Keratinocyte (primary cell): Measurements from ENCODE around the gene THEM4. TPM values are rescaled to one million over a fixed set of nuclear protein-coding genes. Genes with fewer than 3 reads are reported as not detected.

Experiments used
- DNase-seq: peaks from one replicate; pipeline ENCODE4 v3.0.0-alpha.2; 2011; ENCODE audit warnings: low read depth, missing footprints, low spot score
- FAIRE-seq: peaks from 2 replicates; lab custom pipeline; 2011; peaks lifted over from hg19 to GRCh38; lab: Jason Lieb, UNC
- H2AFZ ChIP-seq: 2 replicates; pipeline ENCODE4 v1.6.0; 2012; ENCODE audit warnings: low read length, control low read depth, inconsistent platforms; ENCODE audit not compliant: control insufficient read depth
- H3K27ac ChIP-seq: 2 replicates; pipeline ENCODE4 v1.5.1; 2011; ENCODE audit warnings: low read length; ENCODE audit not compliant: control insufficient read depth, insufficient read depth
- H3K27me3 ChIP-seq: 3 replicates; pipeline ENCODE4 v1.6.0; 2011; ENCODE audit warnings: low read length; ENCODE audit not compliant: control insufficient read depth, insufficient read depth; ENCODE audit errors: extremely low read depth
- H3K36me3 ChIP-seq, 2 experiments: 2 replicates in 1 of 2; 3 replicates in 1 of 2; pipeline ENCODE4 v1.5.1; 2011; ENCODE audit warnings: low read length in 2 of 2, mild to moderate bottlenecking in 1 of 2; ENCODE audit not compliant: control insufficient read depth in 2 of 2, insufficient read depth in 2 of 2; ENCODE audit errors: extremely low read depth in 1 of 2
- H3K4me1 ChIP-seq: 3 replicates; pipeline ENCODE4 v1.5.1; 2011; ENCODE audit warnings: low read length; ENCODE audit not compliant: control insufficient read depth, insufficient read depth; ENCODE audit errors: extremely low read depth
- H3K4me2 ChIP-seq: 3 replicates; pipeline ENCODE4 v1.6.0; 2011; ENCODE audit warnings: low read depth, low read length; ENCODE audit not compliant: control insufficient read depth, insufficient read depth; ENCODE audit errors: extremely low read depth
- H3K4me3 ChIP-seq, 3 experiments: fragments of 200-600 bp in 1 of 3; sonication (generic) in 1 of 3; 2 replicates in 2 of 3; 3 replicates in 1 of 3; pipeline ENCODE4 v1.5.1; 2011 to 2016; ENCODE audit warnings: low read length in 3 of 3, mild to moderate bottlenecking in 3 of 3, control low read depth in 2 of 3, inconsistent platforms in 1 of 3, low read depth in 1 of 3, mixed read lengths in 1 of 3, mixed run types in 1 of 3, moderate library complexity in 1 of 3; ENCODE audit not compliant: control insufficient read depth in 2 of 3, insufficient read depth in 2 of 3; ENCODE audit errors: extremely low read depth in 1 of 3
- H3K79me2 ChIP-seq: 2 replicates; pipeline ENCODE4 v1.6.0; 2012; ENCODE audit warnings: low read length; ENCODE audit not compliant: control insufficient read depth, insufficient read depth
- H3K9ac ChIP-seq: 3 replicates; pipeline ENCODE4 v1.6.0; 2011; ENCODE audit warnings: low read length; ENCODE audit not compliant: control insufficient read depth, insufficient read depth; ENCODE audit errors: extremely low read depth
- H3K9me1 ChIP-seq: 3 replicates; pipeline ENCODE4 v1.6.0; 2011; ENCODE audit warnings: low read length; ENCODE audit not compliant: control insufficient read depth, insufficient read depth; ENCODE audit errors: extremely low read depth
- H3K9me3 ChIP-seq: 2 replicates; pipeline ENCODE4 v1.5.1; 2012; ENCODE audit warnings: low read depth, low read length; ENCODE audit not compliant: control insufficient read depth
- H4K20me1 ChIP-seq: 3 replicates; pipeline ENCODE4 v1.6.0; 2011; ENCODE audit warnings: low read length; ENCODE audit not compliant: control insufficient read depth, insufficient read depth; ENCODE audit errors: extremely low read depth
- CTCF ChIP-seq, 3 experiments: IDR thresholded peaks in 1 of 3; conservative IDR thresholded peaks in 1 of 3; optimal IDR thresholded peaks in 1 of 3; 2 replicates in 2 of 3; 3 replicates in 1 of 3; pipeline versions ENCODE3 to v1.5.1; 2011; ENCODE audit warnings: low read length in 3 of 3, mild to moderate bottlenecking in 3 of 3, moderate library complexity in 2 of 3, control low read depth in 1 of 3, inconsistent platforms in 1 of 3; ENCODE audit not compliant: insufficient read depth in 2 of 3; ENCODE audit errors: extremely low read depth in 1 of 3
- EZH2 ChIP-seq: IDR thresholded peaks from one replicate; pipeline ENCODE4 v1.6.1; 2012; ENCODE audit warnings: inconsistent platforms, mild to moderate bottlenecking, low read length, moderate library complexity
- dilution Hi-C: fragments of 300-500 bp; cut with MboI; formaldehyde crosslinking; loops from one replicate; pipeline ENCODE4 v1.7.0; 2020; ENCODE audit warnings: low sequenced_read_pairs; ENCODE audit not compliant: extremely low pct_ligation_motif_present
- polyA plus RNA-seq, 5 experiments: library from polyadenylated mRNA; depleted of rRNA in 3 of 5; stranded (reverse) in 3 of 5; stranded (forward) in 1 of 5; unstranded in 1 of 5; fragments of >200 nt; gene quantifications; 1 replicate in 1 of 5; 2 replicates in 3 of 5; 3 replicates in 1 of 5; pipeline versions ENCODE4 v1.2.1 to v1.2.3, GENCODE V29; 2011 to 2012; ENCODE audit warnings: missing spikeins in 2 of 5, low read depth in 1 of 5, low replicate concordance in 1 of 5

The THEM4 gene
- polyA plus RNA-seq, 1 donor (not counting 4 experiments of a cell fraction or from before 2014, with no cell fraction given) = 23.3 TPM

GRCh38 chr1:151920149-151920548 is 10.8 kb upstream of the THEM4 start:
- Histone ChIP-seq H3K27me3 (no peaks in the 10 kb centered on the region), H3K4me2 (no peak overlapping the region), H3K4me3 (no peak overlapping the region), H3K27ac (no peak overlapping the region), H2AFZ (no peak overlapping the region), H3K9ac (no peak overlapping the region), H3K9me3 (no peaks in the 10 kb centered on the region), H3K9me1 (no peaks in the 10 kb centered on the region), H3K36me3 (no peaks in the 10 kb centered on the region), H4K20me1 (no peaks in the 10 kb centered on the region), H3K4me1 (peaks cover 10% of the 10 kb centered on the region), H3K79me2 (no peaks in the 10 kb centered on the region)
- FAIRE-seq = no peak
- no peak for DNase-seq
- dilution Hi-C loops = no loop called here
- TF ChIP-seq EZH2 = no peak
- no peak for TF ChIP-seq CTCF (optimal IDR thresholded peaks at IDR 0.05 in 1 of 3, IDR thresholded peaks at IDR 0.05 in 1 of 3, conservative IDR thresholded peaks at IDR 0.05 in 1 of 3; ENCODE audit: extremely low read depth in 1 of 3, insufficient read depth in 2 of 3, low read length in 3 of 3)

GRCh38 chr1:151918819-151919610 is 9.7 kb upstream of the THEM4 start:
- no peaks in the 10 kb centered on the region for H4K20me1 ChIP-seq
- H3K79me2 ChIP-seq = no peaks in the 10 kb centered on the region
- DNase-seq (no peak), FAIRE-seq (no peak)
- H3K9ac ChIP-seq = no peak overlapping the region
- no peaks in the 10 kb centered on the region for H3K4me1 ChIP-seq
- dilution Hi-C loops = no loop called here
- no peak for TF ChIP-seq EZH2
- no peak for TF ChIP-seq CTCF (optimal IDR thresholded peaks at IDR 0.05 in 1 of 3, IDR thresholded peaks at IDR 0.05 in 1 of 3, conservative IDR thresholded peaks at IDR 0.05 in 1 of 3; ENCODE audit: extremely low read depth in 1 of 3, insufficient read depth in 2 of 3, low read length in 3 of 3)
- no peak overlapping the region for H3K4me2 ChIP-seq
- H3K9me3 ChIP-seq = no peaks in the 10 kb centered on the region
- no peaks in the 10 kb centered on the region for H3K9me1 ChIP-seq
- no peak overlapping the region for H3K27ac ChIP-seq
- H3K36me3 ChIP-seq = no peaks in the 10 kb centered on the region
- no peak overlapping the region for H3K4me3 ChIP-seq
- no peak overlapping the region for H2AFZ ChIP-seq
- no peaks in the 10 kb centered on the region for H3K27me3 ChIP-seq
